Coronary artery (tissue), 2 donors: Measurements from ENCODE around the gene SHLD1.
A peak's percentile ranks its signal among the peaks of the same experiment; 100 is the strongest.
"Not testable (repeated sequence)": the region's sequence is repeated elsewhere in the genome, so short reads cannot be mapped to it uniquely, and the experiment has no call there.

ENCODE experiments used
- DNase-seq: peaks from one replicate; pipeline ENCODE4 v3.0.0-alpha.2; 2017; ENCODE audit warnings: low spot score
- H3K27ac ChIP-seq, 2 donors: fragments of 200-600 bp; sonication (generic); one replicate each; pipeline ENCODE4 v1.5.1; 2016 to 2019
- H3K4me3 ChIP-seq: fragments of 200-600 bp; sonication (generic); 2 replicates; pipeline ENCODE4 v1.5.1; 2016; ENCODE audit warnings: mild to moderate bottlenecking, moderate library complexity
- TF ChIP-seq, protein P1 (sequence below): fragments of 200-600 bp; sonication (generic); IDR thresholded peaks from one replicate; pipeline ENCODE4 v1.5.1; 2019; ENCODE audit warnings: antibody characterized with exemption

SHLD1 gene, protein sequence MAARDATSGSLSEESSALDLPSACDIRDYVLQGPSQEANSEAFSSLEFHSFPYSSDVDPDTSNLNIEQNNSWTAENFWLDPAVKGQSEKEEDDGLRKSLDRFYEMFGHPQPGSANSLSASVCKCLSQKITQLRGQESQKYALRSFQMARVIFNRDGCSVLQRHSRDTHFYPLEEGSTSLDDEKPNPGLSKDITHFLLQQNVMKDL

DNA sequence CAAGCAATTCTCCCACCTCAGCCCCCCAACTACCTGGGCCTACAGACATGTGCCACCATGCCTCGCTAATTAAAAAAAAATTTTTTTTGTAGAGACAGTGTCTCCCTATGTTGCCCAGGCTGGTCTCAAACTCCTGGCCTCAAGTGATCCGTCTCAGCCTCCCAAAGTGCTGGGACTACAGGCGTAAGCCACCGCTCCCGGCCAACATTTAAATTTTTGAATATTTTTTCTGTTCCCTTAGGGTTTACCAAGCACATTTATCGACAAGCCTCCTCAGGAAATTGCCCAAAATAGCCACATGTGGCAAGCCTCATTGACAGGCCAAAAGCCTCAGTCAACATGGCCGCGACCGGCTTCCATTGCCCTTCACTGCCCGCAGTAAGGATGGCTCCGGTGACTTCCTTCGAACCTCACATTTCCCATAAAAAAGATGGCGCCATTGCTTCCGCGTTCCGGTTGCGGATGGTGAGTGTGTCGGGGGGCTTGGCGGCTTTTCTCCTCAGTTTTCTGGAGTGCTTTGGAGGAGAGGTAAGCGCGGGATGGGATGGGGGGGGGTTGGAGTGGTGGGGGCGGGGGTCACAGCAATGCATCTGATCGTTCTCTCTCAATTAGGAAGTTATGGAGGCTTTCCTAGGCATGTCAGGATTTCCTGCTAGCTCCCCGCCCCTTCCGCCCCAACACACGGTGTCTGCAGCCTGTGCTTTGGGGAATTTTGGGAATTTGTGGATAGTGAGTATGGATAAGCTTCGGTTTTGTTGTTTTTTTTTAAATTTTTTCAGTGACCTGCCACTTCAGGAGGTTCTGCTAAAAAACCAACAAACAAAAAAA is at the start of gene SHLD1:
Gene SHLD1 (plus strand): TSS at position 450 of the 828 bp plus-strand sequence. CDS start 22,465 bp downstream, outside the sequence.
- H3K4me3 ChIP-seq, result peak within 1 kb of the TSS; percentile 73
- TF ChIP-seq, protein P1, sequence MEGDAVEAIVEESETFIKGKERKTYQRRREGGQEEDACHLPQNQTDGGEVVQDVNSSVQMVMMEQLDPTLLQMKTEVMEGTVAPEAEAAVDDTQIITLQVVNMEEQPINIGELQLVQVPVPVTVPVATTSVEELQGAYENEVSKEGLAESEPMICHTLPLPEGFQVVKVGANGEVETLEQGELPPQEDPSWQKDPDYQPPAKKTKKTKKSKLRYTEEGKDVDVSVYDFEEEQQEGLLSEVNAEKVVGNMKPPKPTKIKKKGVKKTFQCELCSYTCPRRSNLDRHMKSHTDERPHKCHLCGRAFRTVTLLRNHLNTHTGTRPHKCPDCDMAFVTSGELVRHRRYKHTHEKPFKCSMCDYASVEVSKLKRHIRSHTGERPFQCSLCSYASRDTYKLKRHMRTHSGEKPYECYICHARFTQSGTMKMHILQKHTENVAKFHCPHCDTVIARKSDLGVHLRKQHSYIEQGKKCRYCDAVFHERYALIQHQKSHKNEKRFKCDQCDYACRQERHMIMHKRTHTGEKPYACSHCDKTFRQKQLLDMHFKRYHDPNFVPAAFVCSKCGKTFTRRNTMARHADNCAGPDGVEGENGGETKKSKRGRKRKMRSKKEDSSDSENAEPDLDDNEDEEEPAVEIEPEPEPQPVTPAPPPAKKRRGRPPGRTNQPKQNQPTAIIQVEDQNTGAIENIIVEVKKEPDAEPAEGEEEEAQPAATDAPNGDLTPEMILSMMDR, result no peak
- peak; percentile 86 for DNase-seq
- H3K27ac ChIP-seq, result peak within 1 kb of the TSS; percentile 66 to 91

DNA sequence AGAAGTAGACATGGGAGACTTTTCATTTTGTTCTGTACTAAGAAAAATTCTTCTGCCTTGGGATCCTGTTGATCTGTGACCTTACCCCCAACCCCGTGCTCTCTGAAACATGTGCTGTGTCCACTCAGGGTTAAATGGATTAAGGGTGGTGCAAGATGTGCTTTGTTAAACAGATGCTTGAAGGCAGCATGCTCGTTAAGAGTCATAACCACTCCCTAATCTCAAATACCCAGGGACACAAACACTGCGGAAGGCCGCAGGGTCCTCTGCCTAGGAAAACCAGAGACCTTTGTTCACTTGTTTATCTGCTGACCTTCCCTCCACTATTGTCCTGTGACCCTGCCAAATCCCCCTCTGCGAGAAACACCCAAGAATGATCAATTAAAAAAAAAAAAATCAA is 47.9 kb upstream of the SHLD1 start:
- H3K4me3 ChIP-seq, H3K27ac ChIP-seq, DNase-seq: not testable (repeated sequence)

DNA sequence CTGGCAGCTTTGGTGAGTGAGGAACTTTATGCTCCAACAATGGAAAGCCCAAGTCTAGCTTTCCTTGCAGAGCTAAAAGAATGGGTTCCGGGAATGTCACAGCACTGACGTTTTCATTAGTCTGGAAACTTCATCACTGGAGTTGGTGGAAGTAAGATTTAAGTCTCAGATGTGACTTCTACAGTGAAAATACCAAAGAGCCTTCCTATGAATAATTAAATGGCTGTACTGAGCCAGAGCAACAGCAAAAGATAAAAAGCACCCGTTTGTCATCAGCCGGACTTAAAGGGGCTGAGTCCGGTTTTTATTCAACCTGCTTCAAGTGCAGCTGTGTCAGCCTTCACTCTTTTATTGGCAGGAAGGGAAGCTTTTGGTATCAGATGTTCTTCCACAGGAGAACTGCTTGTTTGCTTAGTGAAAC is 46.5 kb upstream of the SHLD1 start:
- DNase-seq, result no peak
- H3K4me3 ChIP-seq, result no peak overlapping the region
- no peak overlapping the region for H3K27ac ChIP-seq
- TF ChIP-seq, protein P1, result no peak

DNA sequence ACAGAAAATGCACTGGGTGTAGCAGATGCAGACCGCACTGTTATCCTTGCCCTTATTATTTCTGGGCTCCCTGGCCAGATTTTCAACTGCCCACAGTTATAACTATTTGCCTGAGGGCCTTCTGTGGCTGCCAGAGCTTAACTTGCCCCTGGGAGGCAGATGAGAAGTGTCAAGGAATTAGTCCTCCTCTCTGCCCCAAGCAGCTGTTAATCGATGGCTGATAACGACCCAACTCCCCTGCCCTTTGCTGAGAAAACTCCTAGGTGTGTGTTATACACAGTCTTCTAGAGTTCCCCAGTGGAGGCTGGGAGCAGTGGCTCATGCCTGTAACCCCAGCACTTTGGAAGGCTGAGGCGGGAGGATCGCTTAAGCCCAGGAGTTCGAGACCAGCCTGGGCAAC is 44.4 kb upstream of the SHLD1 start:
- TF ChIP-seq, protein P1, result no peak
- no peak for DNase-seq
- H3K4me3 ChIP-seq, result no peak overlapping the region
- no peak overlapping the region for H3K27ac ChIP-seq

DNA sequence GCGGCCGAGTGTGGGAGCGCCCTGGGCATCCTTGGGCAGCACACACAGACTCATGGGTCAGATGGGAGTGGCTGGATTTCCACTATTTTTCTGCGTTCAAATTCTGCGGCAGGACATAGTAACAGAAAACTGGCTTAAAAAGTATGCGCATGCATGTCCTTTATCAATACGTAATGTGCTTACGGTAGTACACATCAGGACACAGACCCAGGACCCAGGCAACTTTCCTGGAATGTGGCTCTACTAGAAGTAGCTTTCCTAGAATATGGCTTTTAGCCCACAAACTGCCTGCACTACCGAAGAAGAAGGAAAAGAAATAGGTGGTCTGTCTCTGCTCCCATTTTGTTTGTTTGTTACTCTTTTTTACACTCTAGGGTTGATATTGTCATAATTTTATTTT is 43.4 kb upstream of the SHLD1 start:
- DNase-seq, result no peak
- no peak overlapping the region for H3K4me3 ChIP-seq
- TF ChIP-seq, protein P1, result no peak
- no peak overlapping the region for H3K27ac ChIP-seq

DNA sequence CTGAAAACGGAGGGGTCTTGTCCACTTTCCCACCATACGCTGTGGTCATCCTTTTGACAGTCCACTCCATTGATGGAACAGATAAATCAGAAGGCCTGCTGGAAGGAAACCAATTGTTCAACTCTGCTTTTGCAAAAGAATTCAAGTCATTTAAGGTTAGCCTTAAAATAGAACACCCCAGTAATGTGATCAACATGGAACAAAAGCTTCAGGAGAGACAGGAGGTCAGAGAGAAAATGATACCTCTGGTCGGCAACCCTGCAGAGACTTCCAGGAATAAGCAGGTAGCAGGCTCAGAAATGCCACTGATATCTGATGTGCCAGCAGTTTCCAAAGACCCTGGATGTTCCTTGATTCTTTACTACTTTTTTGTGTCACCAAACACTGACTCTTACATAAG is 39.6 kb upstream of the SHLD1 start:
- no peak overlapping the region for H3K27ac ChIP-seq

DNA sequence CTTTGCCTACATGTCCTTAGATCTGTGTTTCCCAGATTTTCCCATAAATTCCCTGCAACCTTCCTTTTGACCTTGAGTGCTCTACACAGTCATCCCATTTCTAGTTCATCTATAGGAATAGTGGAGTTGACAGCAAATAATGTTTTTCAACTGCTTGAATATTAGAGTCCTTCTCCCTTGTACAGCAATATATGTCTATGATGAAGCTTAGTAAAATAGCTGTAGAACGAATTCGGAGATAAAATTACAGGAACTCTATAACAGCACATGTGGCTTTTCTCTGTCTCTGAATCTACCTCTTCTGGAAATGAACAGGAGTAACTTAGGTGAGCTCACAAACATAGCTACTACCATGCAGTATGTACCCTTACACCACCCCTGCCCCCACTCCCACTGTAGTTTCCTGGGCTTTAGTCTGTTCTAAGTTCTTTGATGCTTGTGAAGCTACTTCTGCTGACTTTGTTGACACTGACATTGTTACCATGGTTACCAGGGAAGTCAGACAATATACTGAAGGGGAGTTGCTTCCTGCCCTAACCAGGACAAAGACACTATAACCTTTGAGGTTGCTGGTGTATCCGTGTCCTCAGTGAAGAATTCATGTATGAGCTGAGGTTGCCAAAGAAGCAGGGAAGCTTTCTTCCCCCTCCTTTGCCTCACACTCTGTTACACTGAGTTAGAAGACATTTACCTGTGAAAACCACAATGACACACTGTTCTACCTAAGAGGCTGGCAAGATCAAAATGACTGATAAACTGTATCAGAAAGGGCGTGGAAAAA is 35.8 kb upstream of the SHLD1 start:
- Histone ChIP-seq H3K4me3 (no peak overlapping the region), H3K27ac (no peak overlapping the region)
- no peak for DNase-seq
- TF ChIP-seq, protein P1, result no peak

More for the DNA sequence above, 39.6 kb upstream of the SHLD1 start:
- DNase-seq, result no peak
- TF ChIP-seq, protein P1, result no peak
- H3K4me3 ChIP-seq, result no peak overlapping the region
